GM19328 (cell line): ENCODE results near the gene MLXIPL.
"Not testable (repeated sequence)": the region's sequence is repeated elsewhere in the genome, so short reads cannot be mapped to it uniquely, and the experiment has no call there.

Experiments used
- ATAC-seq: cut with Tn5 transposase; IDR thresholded peaks from one replicate; pipeline ENCODE4 v1.9.1; 2021; ENCODE audit warnings: mild to moderate bottlenecking, moderate library complexity; ENCODE audit not compliant: unreplicated experiment

The MLXIPL gene

GRCh38 chr7:73613954-73614735, 10.2 kb downstream of the MLXIPL start:
- ATAC-seq: no peak

GRCh38 chr7:73612598-73613269, 11.6 kb downstream of the MLXIPL start:
- ATAC-seq: no peak

DNA sequence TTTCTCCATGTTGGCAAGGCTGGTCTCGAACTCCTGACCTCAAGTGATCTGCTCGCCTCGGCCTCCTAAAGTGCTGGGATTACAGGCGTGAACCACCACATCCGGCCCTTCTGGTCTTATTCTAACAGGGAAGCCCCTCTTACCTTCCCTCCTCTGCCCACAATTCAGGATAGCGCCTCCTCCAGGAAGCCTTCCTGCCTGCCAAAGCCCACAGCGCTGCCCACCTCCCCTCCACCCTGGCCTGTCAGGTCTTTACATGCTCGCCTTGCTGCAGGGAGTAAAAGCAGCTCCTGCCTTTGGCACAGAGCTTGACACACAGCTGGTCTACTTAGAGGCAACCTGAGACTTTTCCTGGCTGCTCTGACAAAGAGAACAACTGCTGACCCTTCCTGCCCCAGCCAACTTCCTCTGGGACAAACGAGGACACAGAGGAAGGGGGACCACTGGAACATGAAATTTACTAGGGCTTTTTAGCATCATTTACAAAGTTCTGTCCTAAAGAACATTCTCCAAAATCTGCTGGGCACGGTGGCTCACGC, 13.2 kb downstream of the MLXIPL start:
- no peak for ATAC-seq

- ATAC-seq: no peak
Measured at GRCh38 chr7:73610105-73610504, 14.2 kb downstream of the MLXIPL start.

- ATAC-seq: not testable (repeated sequence)
Measured at GRCh38 chr7:73607692-73607983, 16.7 kb downstream of the MLXIPL start.

DNA sequence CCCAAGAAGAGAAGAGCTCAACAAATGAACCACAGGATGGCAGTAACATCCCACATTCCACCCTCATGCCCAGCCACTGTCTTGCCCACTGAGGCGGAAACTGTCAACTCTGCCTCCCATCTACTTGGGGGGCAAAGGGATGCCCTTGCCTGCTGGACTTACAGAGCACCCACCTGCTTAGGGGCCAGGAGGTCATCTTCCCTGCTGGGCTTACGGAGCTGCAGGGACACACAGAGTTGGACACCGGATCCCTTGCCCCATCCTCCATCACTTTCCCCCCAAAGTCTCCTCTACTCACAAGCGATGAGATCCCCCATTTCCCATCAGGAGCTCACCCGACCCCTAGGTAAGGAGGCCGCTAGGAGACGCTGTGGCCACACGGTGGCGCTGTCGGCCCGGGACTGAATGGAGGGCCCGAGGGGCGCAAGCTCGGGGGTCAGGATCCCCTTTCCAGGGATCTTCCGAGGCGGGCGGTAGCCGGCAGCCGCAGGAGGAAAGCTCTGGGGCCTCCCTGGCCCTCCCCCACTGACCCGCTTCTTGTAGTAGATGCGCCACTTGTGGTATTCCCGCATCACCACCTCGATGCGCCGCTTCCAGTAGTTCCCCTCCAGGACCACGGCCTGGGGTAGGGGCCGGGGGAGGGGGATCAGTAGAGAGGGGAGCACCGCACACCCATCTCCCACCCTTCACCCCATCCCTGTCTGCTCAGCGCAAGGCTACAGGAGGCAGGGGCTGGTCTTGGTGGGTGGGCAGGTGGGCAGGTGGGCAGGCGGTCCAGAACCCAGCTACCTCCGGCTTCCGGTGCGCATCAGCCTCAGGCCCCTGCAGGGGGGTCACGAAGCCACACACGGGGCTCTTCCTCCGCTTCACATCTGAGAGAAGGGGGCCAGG, 17.3 kb downstream of the MLXIPL start:
- no peak for ATAC-seq

DNA sequence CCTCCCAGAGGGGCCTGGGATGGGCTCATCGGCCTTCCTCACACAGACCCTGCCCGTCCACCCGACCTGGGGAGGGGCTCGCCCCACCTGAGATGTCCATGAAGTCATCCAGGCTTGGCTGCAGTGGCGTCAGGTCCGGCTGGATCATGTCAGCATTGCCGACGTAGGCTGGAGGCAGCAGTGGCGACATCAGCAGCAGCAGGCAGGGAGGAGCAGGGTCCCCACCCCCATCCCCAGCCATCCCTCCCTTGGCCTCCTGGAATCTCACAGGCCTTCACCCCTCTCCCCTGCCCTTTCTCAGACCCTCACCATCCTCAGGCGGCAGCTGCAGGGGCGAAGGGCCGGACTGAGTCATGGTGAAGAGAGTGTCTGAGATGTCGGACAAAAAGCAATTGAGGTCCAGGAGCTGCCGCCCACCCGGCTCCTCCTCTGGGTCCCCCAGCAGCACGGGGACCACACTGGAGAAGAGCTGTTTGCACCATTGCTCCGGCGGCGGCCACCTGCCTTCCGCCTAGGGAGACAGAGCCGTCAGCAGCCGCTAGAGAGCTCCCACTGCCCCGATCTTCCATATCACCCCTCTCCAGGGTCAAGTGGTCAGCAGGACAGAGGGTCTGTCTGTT, 18.6 kb downstream of the MLXIPL start:
- ATAC-seq: no peak

- ATAC-seq: no peak
Measured at GRCh38 chr7:73602721-73603651, 21.3 kb downstream of the MLXIPL start.

DNA sequence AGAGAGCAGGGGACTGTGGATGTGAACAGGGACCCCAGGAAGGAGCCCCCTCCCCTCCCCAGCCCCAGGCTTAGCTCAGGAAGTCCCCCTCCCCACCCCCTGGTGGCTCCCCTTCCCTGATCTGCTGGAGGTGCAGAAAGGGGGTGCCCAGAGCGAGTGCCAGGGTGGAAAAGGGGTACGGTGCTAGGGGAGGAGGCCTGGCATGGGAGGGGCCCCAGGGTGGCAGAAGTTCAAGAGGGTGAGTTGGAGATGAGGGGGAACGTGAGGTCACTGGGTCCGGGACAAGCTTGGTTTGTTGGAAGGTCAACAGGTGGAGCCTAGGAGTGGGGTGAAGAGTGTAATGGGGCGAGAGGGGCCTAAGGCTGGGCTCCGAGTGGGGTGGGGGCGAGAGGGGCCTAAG, 24.4 kb downstream of the MLXIPL start:
- no peak for ATAC-seq

DNA sequence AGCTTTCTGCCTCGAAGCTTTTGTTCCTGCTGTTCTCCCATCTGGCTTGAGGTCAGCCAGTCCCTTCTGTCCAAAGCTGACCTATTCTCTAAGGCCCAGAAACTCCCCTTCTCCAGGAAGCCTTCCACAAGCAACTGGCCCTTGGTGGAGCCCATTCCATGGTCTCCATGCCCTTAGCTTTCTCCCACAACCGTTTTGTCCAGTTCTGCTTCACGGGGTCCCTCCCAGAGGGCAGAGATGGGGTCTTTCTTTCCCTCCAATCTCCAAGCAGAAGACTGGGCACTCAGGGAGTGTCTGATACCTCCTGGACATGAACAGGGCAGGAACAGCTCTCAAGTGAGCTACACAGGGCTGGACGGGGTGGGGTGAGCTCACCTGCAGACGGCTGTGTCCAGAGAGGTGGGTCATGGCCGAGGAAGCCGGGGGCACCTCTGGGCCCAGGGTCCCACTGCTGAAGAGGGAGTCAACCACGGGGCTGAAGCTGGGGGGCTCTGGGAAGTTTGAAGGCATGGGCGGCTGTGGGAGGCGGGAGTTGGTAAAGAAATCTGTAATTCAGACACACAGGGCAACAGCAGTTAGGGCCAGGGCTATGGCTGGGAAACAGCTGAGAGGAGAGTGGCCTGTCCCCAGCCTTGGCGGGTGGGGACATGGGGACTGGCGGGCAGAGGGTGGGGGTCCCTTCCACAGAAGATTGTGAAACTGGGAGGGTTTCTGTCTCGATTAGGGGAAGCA, 25.0 kb downstream of the MLXIPL start:
- ATAC-seq: no peak

GRCh38 chr7:73597978-73598782, 26.1 kb downstream of the MLXIPL start:
- ATAC-seq: no peak

- ATAC-seq: no peak
Measured at GRCh38 chr7:73596191-73597065, 27.9 kb downstream of the MLXIPL start.

DNA sequence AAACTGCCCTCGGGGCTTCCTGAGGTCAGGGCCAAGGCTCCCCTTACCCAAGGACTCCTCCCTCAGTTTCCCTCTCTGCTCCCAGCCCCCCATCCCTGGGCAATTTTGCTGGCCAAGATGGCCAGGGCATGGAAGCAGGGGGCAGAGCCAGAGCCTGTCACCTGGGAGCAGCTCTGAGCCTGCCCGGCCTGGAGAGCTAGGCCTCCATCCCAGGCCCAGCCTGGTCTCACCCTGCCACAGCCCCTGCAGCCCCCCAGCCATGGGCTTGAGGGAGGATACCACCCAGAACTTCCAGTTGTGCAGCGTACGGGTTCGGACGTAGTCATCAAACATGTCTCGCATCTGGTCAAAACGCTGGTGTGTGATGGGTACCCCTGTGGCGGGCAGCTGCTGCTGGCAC, 29.0 kb downstream of the MLXIPL start:
- ATAC-seq: no peak

GRCh38 chr7:73593207-73594045, 30.9 kb downstream of the MLXIPL start:
- ATAC-seq: no peak

DNA sequence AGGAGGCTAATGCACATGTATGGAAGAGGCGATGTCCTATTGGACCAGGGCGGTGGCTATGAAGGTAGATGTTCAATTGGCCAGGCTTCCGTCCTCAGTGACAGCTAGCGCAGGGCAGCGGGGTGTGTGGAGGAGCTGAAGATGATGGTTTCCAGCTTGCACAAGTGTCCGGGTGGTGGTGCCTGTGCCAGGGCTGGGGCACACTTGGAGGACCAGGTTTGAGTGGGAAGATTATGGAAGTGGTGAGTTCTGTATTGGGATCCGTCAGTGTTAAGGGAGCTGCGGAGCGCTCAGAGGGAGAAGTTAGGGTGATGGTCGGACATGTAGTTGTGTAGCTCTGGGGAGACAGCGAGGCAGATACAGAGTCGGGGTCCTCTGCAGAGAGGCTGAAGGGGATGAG, 37.4 kb downstream of the MLXIPL start:
- ATAC-seq: no peak

DNA sequence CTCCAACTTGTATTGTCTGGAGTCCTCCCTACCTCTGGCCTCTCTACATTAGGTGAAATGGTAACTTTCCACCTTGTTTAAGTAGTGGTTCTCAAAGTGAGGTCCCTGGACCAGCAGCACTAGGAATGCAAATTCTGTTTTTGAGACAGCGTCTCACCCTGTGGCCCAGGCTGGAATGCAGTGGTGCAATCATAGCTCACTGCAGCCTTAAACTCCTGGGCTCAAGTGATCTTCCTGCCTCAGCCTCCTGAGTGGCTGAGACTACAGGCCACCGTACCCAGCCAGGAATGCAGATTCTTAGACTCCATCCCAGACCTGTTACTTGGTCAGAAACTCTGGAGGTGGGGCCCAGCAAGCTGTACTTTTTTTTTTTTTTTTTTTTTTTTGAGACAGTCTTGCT, 39.1 kb downstream of the MLXIPL start:
- no peak for ATAC-seq
